ENCODE results near the gene DBN1. TPM values are rescaled to one million over a fixed set of nuclear protein-coding genes. Genes with fewer than 3 reads are reported as not detected.
A peak's percentile ranks its signal among the peaks of the same experiment; 100 is the strongest.

DBN1 gene
- total and polyA plus RNA-seq, 9 of the 15 experiments (the other 6 are each of a cell fraction or from before 2014, with no cell fraction given): 0.25 to 87.2 (median 27.9) TPM

- TF ChIP-seq ADNP (tag; IDR thresholded peaks at IDR 0.05) (no peak), ETV1 (tag; conservative IDR thresholded peaks at IDR 0.05; ENCODE audit: low read depth) (0 out of 2 replicates have a peak, but pooled peaks have one; percentile 28), NFIX (CRISPR knock-in tag; IDR thresholded peaks at IDR 0.05; ENCODE audit: low read depth) (0 out of 2 replicates have a peak, but pooled peaks have one; percentile 2), ZBTB12 (CRISPR knock-in tag; IDR thresholded peaks at IDR 0.05) (peak; percentile 39; the same call in 1 of the 2 replicates), LCOR (CRISPR knock-in tag; IDR thresholded peaks at IDR 0.05) (peak; percentile 93), ZNF583 (CRISPR knock-in tag; IDR thresholded peaks at IDR 0.05) (0 out of 2 replicates have a peak, but pooled peaks have one; percentile 31), L3MBTL2 (IDR thresholded peaks at IDR 0.05) (peak; percentile 79), MECOM (CRISPR knock-in tag; IDR thresholded peaks at IDR 0.05) (no peak), TBP (optimal IDR thresholded peaks at IDR 0.05; ENCODE audit: low read depth, low read length) (peak; percentile 55), FOXA3 (CRISPR knock-in tag; conservative IDR thresholded peaks at IDR 0.05 in 1 of 2, IDR thresholded peaks at IDR 0.05 in 1 of 2) (no peak), MNT (conservative IDR thresholded peaks at IDR 0.05) (peak; percentile 94 to 97), ZNF76 (CRISPR knock-in tag; IDR thresholded peaks at IDR 0.05; ENCODE audit: borderline replicate concordance) (peak; percentile 83; the same call in 1 of the 2 replicates), EGR1 (conservative IDR thresholded peaks at IDR 0.05) (peak; percentile 9; the same call in 1 of the 2 replicates), RHOXF2B (CRISPR knock-in tag; conservative IDR thresholded peaks at IDR 0.05) (no peak), ZNF354B (CRISPR knock-in tag; IDR thresholded peaks at IDR 0.05) (no peak), ATF7 (IDR thresholded peaks at IDR 0.05) (peak; percentile 90), MAX (CRISPR knock-in tag; IDR thresholded peaks at IDR 0.05) (peak; percentile 87), ZNF444 (CRISPR knock-in tag; IDR thresholded peaks at IDR 0.05) (0 out of 2 replicates have a peak, but pooled peaks have one; percentile 15), E2F4 (CRISPR knock-in tag; IDR thresholded peaks at IDR 0.05; ENCODE audit: low read depth) (peak; percentile 83)
Observed at GRCh38 chr5:177516601-177517568, 43.5 kb upstream of the DBN1 start, which contains the start of gene DDX41 (continued).

Data from K562 (cell line).